Progenitor cell of endocrine pancreas (in vitro differentiated cells): Measurements from ENCODE around the gene MYH15. TPM values are rescaled to one million over a fixed set of nuclear protein-coding genes. Genes with fewer than 3 reads are reported as not detected.

Source experiments
- DNase-seq: peaks from one replicate; pipeline ENCODE4 v3.0.0; 2021; ENCODE audit warnings: low spot score; ENCODE audit not compliant: unreplicated experiment
- H3K27ac Mint-ChIP-seq: 2 replicates; pipeline ENCODE4 v1.8.0; 2021; ENCODE audit warnings: mild to moderate bottlenecking, moderate library complexity, mixed read lengths
- H3K27me3 Mint-ChIP-seq: 2 replicates; pipeline ENCODE4 v1.8.0; 2021; ENCODE audit warnings: mixed read lengths
- H3K36me3 Mint-ChIP-seq: 2 replicates; pipeline ENCODE4 v1.8.0; 2022; ENCODE audit warnings: mixed read lengths; ENCODE audit not compliant: insufficient read depth
- H3K4me1 Mint-ChIP-seq: 2 replicates; pipeline ENCODE4 v1.8.0; 2021; ENCODE audit warnings: low read depth, mixed read lengths
- H3K4me3 Mint-ChIP-seq: 2 replicates; pipeline ENCODE4 v1.8.0; 2021; ENCODE audit warnings: low read depth, mild to moderate bottlenecking, moderate library complexity, mixed read lengths
- H3K9me3 Mint-ChIP-seq: 2 replicates; pipeline ENCODE4 v1.8.0; 2021; ENCODE audit warnings: low read depth, mixed read lengths
- total RNA-seq: library from RNA; stranded (reverse); gene quantifications from 2 replicates; pipeline ENCODE4 v1.2.1, GENCODE V29; 2021
- TF ChIP-seq, protein P1 (sequence below): fragments of 200-600 bp; sonication (generic); IDR thresholded peaks from one replicate; pipeline ENCODE4 v1.5.0; 2021; ENCODE audit warnings: antibody characterized with exemption, mild to moderate bottlenecking; ENCODE audit not compliant: unreplicated experiment

The MYH15 gene
- total RNA-seq, 1 donor from 2014 or later, result 0.96 TPM

- Mint-ChIP-seq H3K27ac (no peak overlapping the region), H3K4me1 (peaks cover 12% of the 10 kb centered on the region), H3K36me3 (no peaks in the 10 kb centered on the region), H3K27me3 (no peaks in the 10 kb centered on the region), H3K9me3 (no peaks in the 10 kb centered on the region), H3K4me3 (no peak overlapping the region)
- DNase-seq, result no peak
- TF ChIP-seq, protein P1, sequence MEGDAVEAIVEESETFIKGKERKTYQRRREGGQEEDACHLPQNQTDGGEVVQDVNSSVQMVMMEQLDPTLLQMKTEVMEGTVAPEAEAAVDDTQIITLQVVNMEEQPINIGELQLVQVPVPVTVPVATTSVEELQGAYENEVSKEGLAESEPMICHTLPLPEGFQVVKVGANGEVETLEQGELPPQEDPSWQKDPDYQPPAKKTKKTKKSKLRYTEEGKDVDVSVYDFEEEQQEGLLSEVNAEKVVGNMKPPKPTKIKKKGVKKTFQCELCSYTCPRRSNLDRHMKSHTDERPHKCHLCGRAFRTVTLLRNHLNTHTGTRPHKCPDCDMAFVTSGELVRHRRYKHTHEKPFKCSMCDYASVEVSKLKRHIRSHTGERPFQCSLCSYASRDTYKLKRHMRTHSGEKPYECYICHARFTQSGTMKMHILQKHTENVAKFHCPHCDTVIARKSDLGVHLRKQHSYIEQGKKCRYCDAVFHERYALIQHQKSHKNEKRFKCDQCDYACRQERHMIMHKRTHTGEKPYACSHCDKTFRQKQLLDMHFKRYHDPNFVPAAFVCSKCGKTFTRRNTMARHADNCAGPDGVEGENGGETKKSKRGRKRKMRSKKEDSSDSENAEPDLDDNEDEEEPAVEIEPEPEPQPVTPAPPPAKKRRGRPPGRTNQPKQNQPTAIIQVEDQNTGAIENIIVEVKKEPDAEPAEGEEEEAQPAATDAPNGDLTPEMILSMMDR, result no peak
Measured at GRCh38 chr3:108472001-108472591, 38.3 kb downstream of the MYH15 start.

DNA sequence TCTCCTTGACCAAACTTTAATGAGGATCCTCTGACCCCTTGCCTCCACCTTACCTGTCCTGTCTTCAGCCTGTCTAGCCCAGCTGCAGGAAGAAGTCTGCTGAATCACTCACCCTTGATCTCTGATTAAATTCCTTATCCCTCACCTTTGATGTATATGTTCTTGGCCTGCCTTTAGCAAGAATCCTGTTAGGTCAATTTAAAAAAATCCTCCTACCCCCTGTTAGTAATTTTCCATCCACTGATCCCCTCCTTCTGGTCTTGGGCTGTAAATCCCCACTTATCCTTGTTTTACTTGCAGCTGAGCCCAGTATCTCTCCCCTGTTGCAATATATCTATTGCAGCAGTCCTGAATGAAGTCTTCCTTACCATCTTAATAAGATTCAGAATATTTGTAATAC is 39.0 kb downstream of the MYH15 start:
- Mint-ChIP-seq H3K4me3 (no peak overlapping the region), H3K36me3 (no peaks in the 10 kb centered on the region), H3K27ac (peak overlapping the region; percentile 25), H3K4me1 (peaks cover 12% of the 10 kb centered on the region), H3K9me3 (no peaks in the 10 kb centered on the region), H3K27me3 (no peaks in the 10 kb centered on the region)
- no peak for DNase-seq
- TF ChIP-seq, protein P1, result no peak

DNA sequence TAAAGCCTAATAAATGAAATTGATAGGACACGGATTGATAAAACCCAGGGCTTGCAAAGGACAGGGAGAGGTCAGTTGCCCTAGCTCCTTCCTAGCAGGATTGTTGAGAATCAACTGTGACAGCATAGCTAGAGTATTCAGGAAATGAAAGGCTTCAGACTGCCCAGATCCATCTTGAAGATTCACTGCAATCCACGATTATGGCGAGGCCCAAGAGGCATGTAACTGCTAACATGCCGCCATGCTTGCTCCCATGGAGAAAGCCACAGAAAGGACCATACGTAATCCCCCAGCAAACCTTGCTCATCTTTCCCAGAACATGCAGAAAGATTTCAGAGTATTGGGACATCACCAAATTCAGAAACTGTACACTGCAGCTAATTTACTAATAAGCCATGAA is 41.3 kb downstream of the MYH15 start:
- TF ChIP-seq, protein P1, result no peak
- H3K4me1 Mint-ChIP-seq, result peaks cover 12% of the 10 kb centered on the region
- H3K36me3 Mint-ChIP-seq, result no peaks in the 10 kb centered on the region
- H3K27ac Mint-ChIP-seq, result no peak overlapping the region
- no peaks in the 10 kb centered on the region for H3K9me3 Mint-ChIP-seq
- no peak overlapping the region for H3K4me3 Mint-ChIP-seq
- H3K27me3 Mint-ChIP-seq, result no peaks in the 10 kb centered on the region
- no peak for DNase-seq

DNA sequence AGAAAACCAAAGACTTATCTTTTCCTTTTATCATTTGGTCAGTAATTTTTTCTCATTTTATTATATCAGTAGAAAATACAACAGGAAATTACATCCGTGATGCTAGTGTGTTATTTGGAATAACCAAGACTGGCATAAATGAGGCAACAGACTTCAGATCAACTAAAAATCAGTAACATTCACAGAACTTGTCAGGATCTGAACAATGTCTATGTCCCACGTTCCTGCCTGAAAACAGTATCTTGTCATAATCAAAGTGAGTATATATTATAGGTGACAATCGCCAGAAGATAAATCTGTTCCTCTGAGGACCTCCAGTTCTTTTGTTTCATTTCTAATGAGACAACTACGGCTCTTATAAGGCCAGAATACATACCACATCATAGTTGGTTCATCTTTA is 41.8 kb downstream of the MYH15 start:
- no peak overlapping the region for H3K4me3 Mint-ChIP-seq

DNA sequence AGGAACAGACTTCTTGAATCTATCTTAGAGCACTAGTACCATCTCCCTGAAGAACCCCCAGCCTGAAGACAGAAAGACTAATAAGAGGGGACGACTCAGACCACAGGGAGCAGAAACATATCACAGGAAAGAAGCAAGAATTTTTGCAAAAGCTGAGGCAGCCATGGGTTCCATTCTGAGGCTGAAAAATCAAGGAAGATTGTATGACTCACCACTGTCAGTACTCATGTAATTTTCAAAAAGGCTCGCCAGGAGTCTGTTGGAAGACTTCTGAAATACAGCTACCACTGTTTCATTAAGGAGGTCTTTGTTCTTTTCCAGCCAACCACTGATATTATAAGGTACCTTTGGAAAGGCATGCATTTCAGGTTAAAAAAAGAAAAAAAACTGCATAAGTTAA is 47.5 kb downstream of the MYH15 start:
- TF ChIP-seq, protein P1, result no peak
- DNase-seq, result no peak
- no peak overlapping the region for H3K4me3 Mint-ChIP-seq
- H3K9me3 Mint-ChIP-seq, result no peaks in the 10 kb centered on the region
- H3K27me3 Mint-ChIP-seq, result no peaks in the 10 kb centered on the region
- H3K4me1 Mint-ChIP-seq, result peaks cover 5% of the 10 kb centered on the region
- H3K36me3 Mint-ChIP-seq, result no peaks in the 10 kb centered on the region
- H3K27ac Mint-ChIP-seq, result no peak overlapping the region

More for the DNA sequence above, 41.8 kb downstream of the MYH15 start:
- TF ChIP-seq, protein P1, result no peak
- DNase-seq, result no peak
- H3K4me1 Mint-ChIP-seq, result peaks cover 12% of the 10 kb centered on the region
- no peak overlapping the region for H3K27ac Mint-ChIP-seq
- H3K27me3 Mint-ChIP-seq, result no peaks in the 10 kb centered on the region
- no peaks in the 10 kb centered on the region for H3K36me3 Mint-ChIP-seq
- H3K9me3 Mint-ChIP-seq, result no peaks in the 10 kb centered on the region
